Measurements from ENCODE around the gene TCEAL4. TPM values are rescaled to one million over a fixed set of nuclear protein-coding genes. Genes with fewer than 3 reads are reported as not detected.
"Not testable (repeated sequence)": the region's sequence is repeated elsewhere in the genome, so short reads cannot be mapped to it uniquely, and the experiment has no call there.

TCEAL4 gene
- total RNA-seq, 1 experiment from 2014 or later: 63.9 TPM

DNA sequence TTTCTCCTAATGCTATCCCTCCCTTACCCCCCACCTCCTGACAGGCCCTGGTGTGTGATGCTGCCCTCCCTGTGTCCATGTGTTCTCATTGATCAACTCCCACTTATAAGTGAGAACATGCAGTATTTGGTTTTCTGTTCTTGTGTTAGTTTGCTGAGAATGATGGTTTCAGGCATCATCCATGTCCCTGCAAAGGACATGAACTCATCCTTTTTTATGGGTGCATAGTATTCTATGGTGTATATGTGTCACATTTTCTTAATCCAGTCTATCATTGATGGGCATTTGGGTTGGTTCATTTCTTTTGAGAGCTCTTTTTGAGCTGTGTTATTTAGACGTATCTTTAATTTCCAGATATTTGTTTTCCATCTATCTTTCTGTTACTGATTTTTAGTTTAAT is 7.0 kb downstream of the TCEAL4 start:
- DNase-seq (ENCODE audit: low spot score): not testable (repeated sequence)

DNA sequence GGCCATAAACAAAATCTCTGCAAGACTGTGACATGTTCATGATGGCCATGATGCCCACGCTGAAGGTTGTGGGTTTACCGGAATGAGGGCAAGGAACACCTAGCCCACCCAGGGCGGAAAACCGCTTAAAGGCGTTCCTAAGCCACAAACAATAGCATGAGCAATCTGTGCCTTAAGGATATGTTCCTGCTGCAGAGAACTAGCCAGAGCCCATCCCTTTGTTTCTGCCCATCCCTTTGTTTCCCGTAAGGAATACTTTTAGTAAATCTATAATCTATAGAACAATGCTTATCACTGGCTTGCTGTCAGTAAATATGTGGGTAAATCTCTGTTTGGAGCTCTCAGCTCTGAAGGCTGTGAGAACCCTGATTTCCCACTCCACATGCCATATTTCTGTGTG is 9.9 kb downstream of the TCEAL4 start:
- not testable (repeated sequence) for DNase-seq (ENCODE audit: low spot score)

DNA sequence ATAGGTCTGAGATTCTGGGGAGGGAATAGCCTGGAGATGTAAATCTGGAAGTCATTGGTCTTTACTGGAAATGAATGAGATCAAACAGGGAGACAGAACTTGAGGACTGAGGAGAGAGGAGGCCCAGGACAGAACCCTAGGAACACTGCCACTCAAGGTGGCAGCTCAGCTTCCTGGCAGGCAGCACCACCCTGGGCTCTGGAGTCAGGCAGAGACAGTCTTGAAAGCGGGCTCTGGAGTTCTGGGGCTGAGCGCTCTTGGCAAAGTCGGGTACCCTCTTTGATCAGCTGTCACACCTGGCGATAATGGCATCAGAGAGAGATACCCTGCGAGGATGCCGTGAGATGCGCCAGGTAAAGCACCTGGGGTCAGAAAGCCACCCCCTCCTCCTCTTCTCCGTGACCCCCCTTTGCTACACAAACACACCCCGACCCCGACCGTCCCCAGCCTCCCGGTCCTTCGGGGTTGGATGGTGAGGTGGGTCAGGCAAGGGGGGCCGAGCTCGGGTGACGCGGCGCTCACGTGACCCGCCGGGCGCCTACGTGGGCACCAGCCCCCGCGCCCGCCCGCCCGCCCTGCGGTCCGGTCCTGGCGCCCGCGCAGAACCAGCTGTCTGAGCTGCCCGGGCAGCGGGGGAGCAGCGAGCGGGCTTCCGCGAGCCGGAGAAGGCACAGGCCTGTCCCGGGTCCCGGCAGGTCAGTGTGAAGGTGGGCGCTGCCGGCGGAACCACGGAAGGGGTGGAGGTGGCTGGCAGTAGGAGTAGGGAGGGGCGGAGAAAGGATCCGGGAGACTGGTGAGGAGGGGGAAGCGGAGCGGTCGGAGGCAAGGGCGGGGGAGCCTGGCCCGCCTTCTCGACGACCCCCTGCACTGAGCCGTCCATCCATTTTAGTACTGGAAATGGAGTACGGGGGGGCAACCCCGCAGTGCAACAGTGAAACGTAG is 22.3 kb downstream of the TCEAL4 start, which contains the start of gene TCEAL3:
TSS of gene TCEAL3 (plus strand) at position 600 of the 942 bp plus-strand sequence. CDS start 1,102 bp downstream, outside the sequence.
- no peak for DNase-seq (ENCODE audit: low spot score)

GRCh38 chrX:103608306-103608963 is 23.1 kb downstream of the TCEAL4 start:
- DNase-seq (ENCODE audit: low spot score): no peak

DNA sequence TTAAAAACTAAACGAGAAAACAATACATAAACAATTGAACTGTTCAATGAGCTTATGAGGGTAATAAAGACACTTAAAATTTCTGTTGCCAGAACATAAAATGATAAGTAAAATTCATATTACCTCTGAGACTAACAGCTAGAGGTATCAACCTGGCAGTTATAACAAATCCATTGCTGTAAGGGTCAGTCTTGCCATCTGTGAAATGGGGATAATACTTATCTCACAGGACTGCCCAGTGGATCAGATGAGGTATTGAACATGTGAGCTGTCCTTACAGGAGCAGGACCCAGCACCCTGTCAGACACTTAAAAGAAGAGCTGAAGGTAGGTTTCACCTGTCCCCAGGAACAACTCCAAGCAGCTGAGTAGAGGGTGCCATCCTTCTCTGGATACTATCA is 25.0 kb downstream of the TCEAL4 start:
- DNase-seq (ENCODE audit: low spot score): no peak

DNA sequence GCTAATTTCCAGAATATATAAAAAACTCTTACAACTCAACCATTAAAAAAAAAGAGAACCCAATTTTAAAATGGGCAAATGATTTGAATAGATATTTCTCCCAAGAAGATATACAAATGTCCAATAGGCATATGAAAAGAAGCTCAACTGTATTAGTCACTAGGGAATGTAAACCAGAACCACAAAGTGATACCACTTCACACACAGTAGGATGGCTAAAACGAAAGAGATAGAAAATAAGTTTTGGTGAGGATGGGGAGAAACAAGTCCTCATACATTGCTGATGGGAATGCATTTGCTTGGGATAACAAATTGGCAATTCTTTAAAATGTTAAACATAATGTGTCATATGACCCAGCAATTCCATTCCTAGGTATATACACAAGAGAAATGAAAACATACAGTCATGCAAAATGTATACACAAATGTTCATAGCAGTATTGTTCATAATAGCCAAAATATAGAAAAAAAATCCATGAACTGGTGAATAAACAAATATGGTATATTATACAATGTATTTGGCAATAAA is 28.1 kb downstream of the TCEAL4 start:
- no peak for DNase-seq (ENCODE audit: low spot score)

- no peak for DNase-seq (ENCODE audit: low spot score)
Measured at GRCh38 chrX:103614999-103615398, 29.7 kb downstream of the TCEAL4 start.

DNA sequence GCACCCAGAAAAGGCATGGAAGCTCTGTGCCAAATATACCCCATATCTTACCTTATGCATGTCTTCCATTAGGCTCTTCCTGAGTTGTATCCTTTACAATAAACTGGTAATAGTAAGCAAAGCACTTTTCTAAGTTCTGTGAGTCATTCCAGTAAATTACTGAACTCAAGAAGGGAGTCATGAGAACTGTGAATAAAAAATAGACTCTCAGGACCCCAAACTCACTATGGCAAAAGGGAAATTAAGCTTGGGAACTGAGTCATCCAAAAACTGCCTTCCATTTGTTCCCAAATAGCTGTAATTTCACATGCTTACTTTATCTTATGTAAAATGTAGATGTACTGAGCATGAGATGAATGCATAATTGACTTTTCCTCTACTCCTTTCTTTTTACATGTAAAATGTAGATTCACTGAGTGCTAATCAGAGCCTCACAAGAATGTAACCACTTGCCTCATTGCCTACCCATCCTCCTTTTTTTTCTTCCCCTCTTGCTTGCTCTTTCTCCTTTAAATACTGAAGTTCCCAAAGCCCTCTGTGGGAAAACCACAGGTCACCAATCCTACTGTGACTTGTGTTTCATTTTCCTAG is 30.6 kb downstream of the TCEAL4 start:
- no peak for DNase-seq (ENCODE audit: low spot score)

DNA sequence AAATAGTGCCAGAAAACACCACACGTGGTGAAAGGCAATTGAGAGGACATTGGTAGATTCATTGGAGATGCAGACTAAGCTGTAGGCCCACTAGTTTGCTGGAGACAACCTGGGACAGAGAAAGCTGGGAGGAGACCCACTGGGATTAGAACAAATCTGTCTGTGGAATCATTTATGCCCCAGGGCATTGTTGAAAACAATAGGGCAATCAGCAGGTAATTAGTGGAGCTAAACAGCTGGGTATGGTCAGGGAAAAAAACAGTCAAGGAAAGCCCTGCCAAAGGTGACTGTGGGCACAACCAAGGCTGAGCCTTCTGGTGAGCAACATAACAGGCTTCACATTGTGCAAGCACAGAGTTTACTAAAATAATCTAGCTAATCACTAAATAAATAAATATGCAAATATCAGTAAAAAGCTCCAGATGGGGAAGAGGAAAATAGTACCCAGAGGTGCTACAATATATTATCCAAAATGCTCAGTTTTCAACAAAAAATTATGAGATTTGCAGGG is 31.4 kb downstream of the TCEAL4 start:
- no peak for DNase-seq (ENCODE audit: low spot score)

- DNase-seq (ENCODE audit: low spot score): no peak
Measured at GRCh38 chrX:103624111-103624510, 38.8 kb downstream of the TCEAL4 start.

DNA sequence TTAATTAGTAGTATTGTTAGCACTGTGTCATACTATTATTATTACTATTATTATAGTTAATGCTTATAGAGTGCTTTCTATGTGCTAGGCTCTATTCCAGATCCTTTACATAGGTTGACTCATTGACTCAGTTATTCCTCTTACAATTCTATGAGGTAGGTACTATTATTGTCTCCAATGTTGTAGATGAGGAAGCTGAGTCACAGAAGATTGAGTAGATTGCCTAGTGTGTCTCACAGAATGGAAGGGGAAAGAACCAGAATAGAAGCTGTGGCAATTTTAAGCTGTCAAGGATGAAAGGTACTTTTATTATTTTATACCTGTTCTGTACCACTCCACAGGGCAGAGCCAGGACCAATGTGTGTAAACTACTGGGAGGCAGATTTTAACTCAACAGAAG is 41.5 kb downstream of the TCEAL4 start:
- no peak for DNase-seq (ENCODE audit: low spot score)

- DNase-seq (ENCODE audit: low spot score): no peak
Measured at GRCh38 chrX:103628386-103629317, 43.3 kb downstream of the TCEAL4 start, which contains the start of gene TCEAL1. TCEAL1 (plus strand) TSS chrX:103628975; CDS start chrX:103629917, 942 bp downstream.

GRCh38 chrX:103629318-103630170 is 44.2 kb downstream of the TCEAL4 start:
- peak; percentile 31 for DNase-seq (ENCODE audit: low spot score)

DNA sequence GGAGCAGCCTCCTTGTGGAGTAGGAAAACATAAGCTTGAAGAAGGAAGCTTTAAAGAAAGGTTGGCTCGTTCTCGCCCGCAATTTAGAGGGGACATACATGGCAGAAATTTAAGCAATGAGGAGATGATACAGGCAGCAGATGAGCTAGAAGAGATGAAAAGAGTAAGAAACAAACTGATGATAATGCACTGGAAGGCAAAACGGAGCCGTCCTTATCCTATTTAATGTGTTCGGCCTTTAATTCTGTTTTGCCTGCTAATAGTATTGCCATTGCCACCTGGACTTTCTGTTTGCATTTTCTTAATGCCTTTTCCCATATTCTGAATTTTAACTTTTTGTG is 44.8 kb downstream of the TCEAL4 start:
- no peak for DNase-seq (ENCODE audit: low spot score)

- DNase-seq (ENCODE audit: low spot score): no peak
Measured at GRCh38 chrX:103631145-103631544, 45.8 kb downstream of the TCEAL4 start.

- DNase-seq (ENCODE audit: low spot score): no peak
Measured at GRCh38 chrX:103635436-103635835, 50.1 kb downstream of the TCEAL4 start.

Data from A172 (cell line).